CD4-positive, alpha-beta T cell treated with Interleukin-1 beta for 1 hour (primary cell): ENCODE results near the gene CEBPA.
A peak's percentile ranks its signal among the peaks of the same experiment; 100 is the strongest.
"Not testable (repeated sequence)": the region's sequence is repeated elsewhere in the genome, so short reads cannot be mapped to it uniquely, and the experiment has no call there.

ENCODE experiments used
- DNase-seq, 2 donors: peaks; one replicate each; pipeline ENCODE4 v3.0.0-alpha.2; 2020 to 2022

Gene CEBPA

GRCh38 chr19:33300009-33300893 is 2.1 kb downstream of the CEBPA start:
- DNase-seq = no peak

- DNase-seq = no peak
These were observed 3.2 kb downstream of the CEBPA start for GRCh38 chr19:33299051-33299688.

- DNase-seq = no peak
These were observed 4.0 kb downstream of the CEBPA start for GRCh38 chr19:33298146-33298911.

- DNase-seq = no peak
These were observed 4.8 kb downstream of the CEBPA start for GRCh38 chr19:33297401-33298145.

- no peak for DNase-seq
These were observed 5.8 kb downstream of the CEBPA start for GRCh38 chr19:33296488-33296971.

GRCh38 chr19:33295621-33296487 is 6.5 kb downstream of the CEBPA start:
- peak in 1 of 2 donors; percentile 30 for DNase-seq

- not testable (repeated sequence) for DNase-seq
These were observed 7.3 kb downstream of the CEBPA start for GRCh38 chr19:33295046-33295445.

- no peak for DNase-seq
These were observed 8.1 kb downstream of the CEBPA start for GRCh38 chr19:33294058-33294798.

GRCh38 chr19:33293255-33294057 is 8.9 kb downstream of the CEBPA start:
- peak in 1 of 2 donors; percentile 37 for DNase-seq

GRCh38 chr19:33292595-33293254 is 9.6 kb downstream of the CEBPA start:
- DNase-seq = peak in 1 of 2 donors; percentile 21

- DNase-seq = no peak
These were observed 10.5 kb downstream of the CEBPA start for GRCh38 chr19:33291623-33292534.

GRCh38 chr19:33290956-33291622 is 11.2 kb downstream of the CEBPA start:
- no peak for DNase-seq

GRCh38 chr19:33290082-33290815 is 12.1 kb downstream of the CEBPA start:
- DNase-seq = no peak

GRCh38 chr19:33289261-33289660 is 13.1 kb downstream of the CEBPA start:
- DNase-seq = no peak

- no peak for DNase-seq
These were observed 13.7 kb downstream of the CEBPA start for GRCh38 chr19:33288666-33289065.

- DNase-seq = no peak
These were observed 14.4 kb downstream of the CEBPA start for GRCh38 chr19:33287927-33288326.

GRCh38 chr19:33287438-33287837 is 14.9 kb downstream of the CEBPA start:
- DNase-seq = no peak
